Fibroblast of skin of right quadriceps (primary cell): ENCODE data around the gene TLR7.

Experiments
- DNase-seq: peaks from one replicate; pipeline ENCODE4 v3.0.0-alpha.2; 2013

The TLR7 gene

DNA sequence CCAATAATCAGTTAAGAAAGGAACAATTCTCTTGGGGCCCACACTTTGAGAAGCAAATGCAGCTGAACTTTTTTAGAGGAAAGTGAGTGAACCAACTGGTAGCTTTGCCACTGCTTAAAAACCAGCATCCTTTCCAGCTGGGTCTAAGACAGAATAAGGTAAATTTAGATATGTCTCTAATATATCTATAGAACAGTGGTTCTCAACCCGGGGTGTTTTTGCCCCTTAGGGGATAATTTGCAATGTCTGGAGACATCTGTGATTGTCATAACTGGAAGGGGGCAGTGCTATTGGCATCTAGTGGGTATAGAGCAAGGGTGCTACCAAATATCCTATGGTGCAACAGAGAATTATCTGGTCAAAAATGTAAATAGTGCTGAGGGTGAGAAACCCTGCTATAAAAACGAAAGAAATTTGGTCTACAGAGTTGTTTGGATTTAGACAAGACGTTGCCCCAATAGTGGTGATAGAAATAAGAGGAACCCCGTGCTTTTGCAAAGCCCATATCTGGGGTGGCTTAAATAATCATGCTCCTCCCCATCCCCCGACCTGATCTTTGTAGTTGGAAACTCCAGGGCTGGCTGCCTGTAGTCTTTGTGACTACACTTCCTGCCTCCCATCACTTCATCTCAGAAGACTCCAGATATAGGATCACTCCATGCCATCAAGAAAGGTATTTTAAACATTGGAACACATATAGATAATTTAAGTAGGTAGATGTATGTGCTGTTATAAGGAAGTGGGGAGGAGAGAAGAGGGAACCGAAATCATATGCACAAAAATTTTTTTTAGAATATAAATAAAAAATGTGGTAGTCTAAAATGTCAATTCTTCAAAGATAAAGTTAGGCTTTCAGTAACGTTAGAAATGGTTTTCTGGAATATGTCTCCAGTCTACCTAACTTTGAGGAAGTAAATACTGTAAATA is at the start of gene TLR7:
Gene TLR7, plus strand, starts transcription at position 622 of the 927 bp plus-strand sequence. CDS start 507 bp downstream, outside the sequence.
- DNase-seq, result no peak

DNA sequence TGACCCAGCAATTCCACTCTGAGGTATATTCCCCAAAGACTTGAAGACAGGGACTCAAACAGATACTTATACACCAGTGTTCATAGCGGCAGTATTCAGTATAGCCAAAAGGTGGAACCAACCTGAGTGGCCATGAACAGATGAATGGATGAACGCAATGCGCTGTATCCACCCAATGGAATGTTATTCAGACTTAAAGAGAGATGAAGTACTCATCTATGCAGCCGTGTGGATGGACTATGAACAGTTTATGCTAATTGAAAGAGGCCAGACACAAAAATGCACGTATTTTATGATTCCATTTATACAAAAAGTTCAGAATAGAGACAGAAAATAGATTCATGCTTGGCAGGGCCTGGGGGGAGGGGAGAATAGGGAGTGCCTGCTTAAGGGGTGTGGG is 49.3 kb upstream of the TLR7 start:
- no peak for DNase-seq

DNA sequence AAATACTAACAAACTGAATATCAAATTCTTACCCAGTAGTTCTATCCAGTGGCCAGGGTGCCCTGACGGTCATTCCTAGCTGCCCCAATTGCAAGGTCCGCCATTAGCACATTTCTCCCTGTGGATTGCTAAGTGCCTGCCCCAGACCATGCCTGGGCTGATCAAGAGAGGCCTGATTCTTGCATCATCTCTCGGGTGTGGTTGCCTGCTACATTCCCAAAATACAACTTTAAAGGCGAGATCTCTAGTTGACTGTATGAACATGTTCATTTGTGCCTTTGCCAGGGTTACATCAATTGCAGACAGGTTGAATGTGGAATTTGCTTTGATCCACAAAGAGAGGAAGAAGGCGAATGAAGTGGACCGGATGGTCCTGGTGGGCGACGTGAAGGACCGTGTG is 47.6 kb upstream of the TLR7 start:
- no peak for DNase-seq

DNA sequence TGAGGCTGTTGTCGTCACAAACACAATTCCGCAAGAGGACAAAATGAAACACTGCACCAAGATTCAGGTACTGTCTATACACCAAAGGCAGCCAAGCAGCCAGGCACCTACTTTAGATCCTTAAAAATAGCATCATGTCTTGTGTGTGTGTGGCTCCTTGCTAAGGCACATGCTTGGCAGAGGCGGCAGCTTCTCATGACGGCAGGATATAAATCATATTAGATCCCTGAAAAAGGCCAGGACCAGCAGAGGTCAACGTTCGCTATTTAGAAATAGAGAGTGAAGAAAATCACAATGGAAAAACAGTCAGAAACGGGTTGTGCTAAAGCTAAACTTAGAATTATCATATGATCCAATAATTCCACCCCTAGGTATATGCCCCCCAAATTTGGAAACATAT is 46.1 kb upstream of the TLR7 start:
- DNase-seq, result no peak

DNA sequence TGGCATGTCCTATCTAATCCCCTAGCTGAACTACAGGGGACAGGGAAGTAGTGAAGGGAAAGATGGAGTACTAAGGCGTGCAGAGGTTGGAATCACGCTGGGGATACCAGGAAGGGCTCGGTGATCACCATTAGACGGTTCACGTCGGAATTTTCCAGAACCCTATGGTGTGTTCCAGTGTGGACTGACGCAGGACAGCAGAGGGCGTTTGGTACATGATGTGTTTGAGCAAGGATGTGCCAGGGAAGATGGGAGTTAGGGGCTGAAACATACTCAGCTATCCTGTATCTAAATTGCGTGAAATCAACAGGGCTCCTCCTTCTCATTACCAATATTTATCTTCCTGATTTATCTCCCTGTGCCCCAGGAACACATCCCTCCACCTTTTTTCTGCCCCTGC is 41.9 kb upstream of the TLR7 start:
- no peak for DNase-seq

DNA sequence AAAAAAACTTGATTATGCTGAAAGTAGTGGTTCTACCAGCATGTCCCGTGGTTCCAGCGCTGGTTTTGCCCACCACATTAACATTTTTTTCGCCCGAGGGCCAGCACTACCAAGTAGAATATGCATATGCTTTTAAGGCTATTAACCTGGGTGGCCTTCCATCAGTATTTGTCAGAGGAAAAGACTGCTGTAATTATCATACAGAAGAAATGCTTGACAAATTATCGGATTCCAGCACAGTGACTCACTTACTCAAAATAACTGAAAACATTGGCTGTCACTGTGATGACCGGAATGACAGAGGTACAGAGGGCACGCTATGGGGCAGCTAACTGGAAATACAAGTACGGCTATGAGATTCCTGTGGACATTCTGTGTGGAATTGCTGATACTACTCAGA is 41.1 kb upstream of the TLR7 start:
- DNase-seq, result peak; percentile 4

DNA sequence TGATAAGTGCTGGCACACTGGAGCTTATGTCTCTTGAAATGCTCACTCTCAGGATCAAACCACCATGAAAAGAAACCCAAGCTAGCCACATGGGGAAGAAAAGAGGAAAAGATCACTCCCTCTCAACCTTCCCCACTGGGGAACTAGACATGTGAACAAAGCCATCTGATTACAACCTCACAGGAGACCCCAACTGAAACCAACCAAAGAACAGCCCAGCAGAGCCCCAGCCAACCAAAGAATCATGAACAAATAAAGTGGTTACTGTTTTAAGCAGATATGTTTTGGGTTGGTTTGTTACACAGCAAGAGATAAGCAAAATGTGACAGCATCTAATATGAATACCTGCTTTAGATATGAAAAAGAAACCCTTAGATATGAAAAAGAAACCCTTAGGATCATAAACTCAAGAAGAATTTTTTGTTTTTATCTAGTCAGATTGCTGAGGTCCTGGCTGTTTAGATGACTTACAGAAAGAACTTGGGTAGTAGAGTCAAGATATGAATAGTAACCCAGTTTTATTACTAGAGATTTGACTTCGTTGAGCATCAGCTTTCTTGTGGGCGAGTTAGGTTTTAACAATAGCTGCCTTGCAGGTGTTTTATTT is 23.7 kb upstream of the TLR7 start:
- no peak for DNase-seq

DNA sequence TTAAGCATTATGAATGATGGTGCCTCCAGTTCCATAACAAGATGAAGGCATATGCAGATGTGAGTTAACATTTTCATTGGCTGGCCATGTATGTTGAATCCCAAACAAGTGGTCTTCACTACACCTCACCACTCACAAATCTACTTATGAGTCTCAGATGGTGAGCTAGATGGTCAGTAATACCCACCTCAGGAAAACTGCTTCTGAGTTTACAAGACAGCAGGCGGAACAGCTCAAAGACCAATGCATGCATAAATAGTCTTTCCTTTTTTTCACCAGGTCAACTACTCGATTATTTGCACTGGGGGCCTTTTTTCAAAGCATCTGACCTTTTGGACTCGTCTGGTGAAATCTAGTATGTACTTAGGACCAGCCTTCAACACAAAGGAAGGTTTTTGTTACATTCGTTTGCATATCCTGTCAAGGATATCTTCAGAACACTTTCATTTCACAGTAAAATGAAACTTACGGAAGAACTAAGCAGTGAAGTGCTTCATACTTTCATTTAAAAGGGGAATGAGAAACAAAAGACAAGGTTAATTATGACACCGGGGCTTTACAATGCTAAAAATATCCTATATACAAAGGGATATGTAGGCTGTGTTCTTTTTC is 23.1 kb upstream of the TLR7 start:
- DNase-seq, result no peak

DNA sequence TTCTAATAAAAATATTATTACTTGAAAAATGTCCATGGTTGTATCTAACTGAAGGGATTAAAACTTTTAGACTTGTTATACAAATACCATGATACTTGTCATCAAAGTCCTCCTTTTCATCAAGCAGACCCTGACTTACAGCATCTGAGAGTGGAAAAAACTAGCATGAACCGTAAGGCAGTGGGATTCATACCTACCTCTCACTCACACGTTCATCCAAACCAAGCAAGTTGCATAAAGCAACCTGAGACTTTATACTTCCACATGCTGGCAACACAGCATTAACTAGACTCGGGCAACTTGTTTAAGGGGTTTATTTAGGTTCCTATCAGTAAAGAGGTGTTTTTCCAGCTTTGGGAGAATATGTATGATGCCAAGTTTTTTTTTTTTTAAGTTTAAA is 22.6 kb upstream of the TLR7 start:
- DNase-seq, result no peak

DNA sequence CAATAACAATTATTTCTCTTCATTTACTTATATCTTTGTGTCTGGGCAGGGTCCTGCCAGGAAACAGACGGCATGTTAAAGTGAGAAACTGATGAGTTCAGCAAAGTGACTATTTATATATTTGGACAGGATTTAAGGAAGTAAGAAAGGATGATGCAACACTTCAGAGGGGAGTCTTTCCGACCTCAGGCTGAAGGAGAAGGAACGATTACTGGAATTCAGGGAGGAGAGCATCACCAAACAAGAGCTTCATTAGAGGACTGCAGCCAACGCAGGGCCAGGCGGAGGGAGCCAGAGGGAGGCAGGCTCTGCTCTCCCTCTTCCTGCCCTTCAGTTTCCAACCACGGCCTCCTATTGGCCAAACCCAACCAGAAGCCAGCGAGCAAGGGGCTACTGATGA is 1.5 kb upstream of the TLR7 start:
- no peak for DNase-seq

DNA sequence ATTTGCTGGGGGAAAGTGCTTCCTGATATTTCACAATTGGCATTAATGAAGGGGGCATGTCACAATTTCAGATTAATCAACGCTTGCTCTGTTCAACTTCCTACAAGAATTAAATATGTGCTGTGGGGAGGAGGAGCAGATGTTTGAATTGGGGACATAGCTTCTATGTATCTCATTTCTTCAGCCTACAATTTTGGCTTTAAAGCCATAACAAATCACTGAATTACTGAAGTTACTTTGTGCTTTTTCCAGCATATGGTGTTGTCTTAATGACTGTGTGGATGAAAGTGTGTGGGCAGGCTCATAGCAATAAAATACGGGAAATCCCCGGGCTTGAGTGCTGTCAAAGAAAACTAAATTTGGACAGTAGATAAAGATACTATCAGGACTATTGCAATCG is 813 bp downstream of the TLR7 start:
- no peak for DNase-seq

DNA sequence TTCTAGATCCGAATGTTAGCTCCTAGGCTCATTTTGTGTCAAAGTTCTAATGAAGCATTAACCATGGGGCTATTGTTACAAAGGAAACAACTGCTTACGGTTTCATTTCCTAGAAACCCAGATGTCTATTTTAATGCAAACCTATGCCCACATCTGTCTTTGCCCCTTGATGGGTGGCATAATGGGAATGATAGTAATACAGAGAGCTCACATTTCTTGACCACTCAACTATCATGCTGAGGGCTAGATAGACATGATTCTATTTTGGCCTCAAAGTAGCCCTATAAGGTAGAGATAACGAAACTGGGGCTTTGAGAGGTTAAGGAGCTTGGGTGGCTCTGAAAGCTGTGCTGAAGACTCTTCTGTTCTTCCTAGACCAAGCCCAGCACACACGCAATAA is 1.9 kb downstream of the TLR7 start:
- DNase-seq, result no peak

DNA sequence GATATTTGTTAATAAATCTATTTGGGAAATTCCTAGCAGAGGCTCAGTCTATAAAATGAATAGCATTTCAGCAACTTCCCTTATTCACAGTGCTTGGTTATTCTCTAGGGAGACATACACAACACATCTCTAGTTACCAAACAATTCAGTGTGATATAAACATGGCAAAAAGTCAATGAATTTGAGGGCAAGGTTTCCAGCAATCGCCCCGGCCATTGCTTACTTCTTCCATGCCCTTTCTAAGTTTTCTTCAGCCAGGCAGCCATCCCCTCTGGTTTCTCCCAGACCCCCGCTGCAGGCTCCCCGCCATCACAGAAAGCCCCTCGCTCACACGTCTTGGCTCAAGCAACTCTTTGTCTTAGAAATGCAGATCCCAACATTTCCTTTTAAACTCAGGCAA is 4.4 kb downstream of the TLR7 start:
- DNase-seq, result no peak

DNA sequence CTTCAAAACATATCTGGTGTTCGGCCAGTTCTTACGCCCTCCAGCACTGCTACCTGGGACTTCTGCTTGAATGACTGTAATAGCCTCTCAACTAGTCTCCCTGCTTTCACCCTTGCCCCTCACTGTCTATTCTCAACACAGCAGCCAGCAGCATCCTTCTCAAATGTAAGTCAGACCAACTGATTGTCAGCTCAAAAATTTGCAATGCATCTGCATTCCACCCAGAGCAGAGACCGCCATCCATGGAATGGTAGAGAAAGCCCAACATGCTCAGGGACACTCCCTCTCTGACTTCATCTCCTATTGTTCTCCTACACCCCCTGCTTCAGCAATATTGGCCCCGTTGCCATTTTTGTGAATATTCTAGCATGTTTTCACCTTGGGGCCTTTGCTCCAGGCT is 5.9 kb downstream of the TLR7 start:
- DNase-seq, result no peak

DNA sequence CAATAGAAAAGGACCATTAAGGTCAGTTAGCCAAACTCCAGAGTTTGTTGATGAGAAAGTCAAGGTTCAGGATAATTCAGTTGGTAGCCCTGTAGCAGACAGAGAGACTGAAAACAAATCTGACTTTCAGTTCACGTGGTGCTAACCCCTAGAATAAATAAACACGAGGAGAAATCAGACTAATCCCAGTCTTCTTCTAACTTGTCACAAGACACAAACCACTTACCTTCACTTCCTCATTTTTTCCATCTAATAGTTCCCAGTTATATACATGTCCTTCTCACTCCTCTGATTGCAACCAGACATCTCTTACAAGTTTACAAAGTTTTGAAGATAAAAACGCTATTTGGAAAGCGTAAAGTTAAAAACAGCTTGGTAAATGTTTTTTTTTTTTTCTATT is 7.7 kb downstream of the TLR7 start:
- no peak for DNase-seq

DNA sequence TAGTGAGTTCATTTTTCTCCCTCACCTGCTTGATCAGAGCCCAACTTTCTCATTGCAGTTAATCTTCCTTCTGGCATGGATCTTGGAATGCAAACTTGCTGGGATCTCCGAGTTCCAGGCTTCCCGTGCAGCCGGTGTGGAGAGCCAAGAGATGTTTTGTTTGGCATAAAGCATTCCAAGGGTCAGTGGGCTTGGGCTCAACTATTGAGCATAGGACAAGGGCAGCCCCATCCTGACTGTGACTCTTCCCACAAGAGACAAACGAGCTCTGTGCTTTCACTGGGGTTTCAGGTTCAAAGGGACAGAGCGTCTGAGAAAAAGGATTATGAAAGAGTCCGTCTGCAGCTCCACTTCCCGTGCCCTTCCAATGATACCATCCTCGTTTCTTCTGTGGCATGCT is 10.5 kb downstream of the TLR7 start:
- no peak for DNase-seq

DNA sequence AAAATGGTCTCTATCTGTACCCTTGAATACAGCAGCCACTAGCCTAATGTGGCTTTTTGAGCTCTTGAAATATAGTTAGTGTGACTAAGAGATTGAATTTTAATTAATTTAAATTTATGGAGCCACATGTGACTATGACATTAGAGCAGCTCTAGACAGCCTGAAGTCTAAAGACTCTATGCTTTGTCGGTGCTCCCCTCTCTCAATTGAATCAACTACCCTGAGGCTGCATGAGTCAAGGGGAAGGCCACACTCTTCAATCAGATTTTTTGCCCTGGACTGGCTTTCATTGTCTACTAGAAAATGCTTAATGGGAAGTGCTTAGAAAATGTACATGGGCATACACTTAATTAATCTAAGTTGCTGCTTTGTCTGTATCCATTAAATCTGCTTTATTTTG is 11.7 kb downstream of the TLR7 start:
- no peak for DNase-seq

DNA sequence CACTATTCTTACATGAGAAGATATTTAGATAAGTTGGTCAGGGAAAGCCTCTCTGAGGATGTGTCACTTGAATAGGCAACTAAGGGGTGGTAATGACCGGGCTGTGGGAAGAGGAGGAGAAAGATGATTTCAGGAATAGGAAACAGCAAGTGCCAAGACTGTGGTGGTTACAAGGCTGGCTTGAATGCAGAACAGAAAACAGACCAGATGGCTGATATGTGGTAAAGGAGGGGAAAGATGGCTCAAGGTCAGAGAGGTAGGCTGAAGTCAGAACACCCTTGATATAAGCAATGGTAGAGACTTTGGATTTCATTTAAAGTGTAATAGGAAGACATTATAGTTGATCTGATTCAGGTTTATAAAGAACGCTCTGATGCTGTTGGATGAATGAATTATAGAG is 15.0 kb downstream of the TLR7 start:
- no peak for DNase-seq

DNA sequence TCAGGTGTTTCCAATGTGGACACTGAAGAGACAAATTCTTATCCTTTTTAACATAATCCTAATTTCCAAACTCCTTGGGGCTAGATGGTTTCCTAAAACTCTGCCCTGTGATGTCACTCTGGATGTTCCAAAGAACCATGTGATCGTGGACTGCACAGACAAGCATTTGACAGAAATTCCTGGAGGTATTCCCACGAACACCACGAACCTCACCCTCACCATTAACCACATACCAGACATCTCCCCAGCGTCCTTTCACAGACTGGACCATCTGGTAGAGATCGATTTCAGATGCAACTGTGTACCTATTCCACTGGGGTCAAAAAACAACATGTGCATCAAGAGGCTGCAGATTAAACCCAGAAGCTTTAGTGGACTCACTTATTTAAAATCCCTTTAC is 18.6 kb downstream of the TLR7 start:
- no peak for DNase-seq

DNA sequence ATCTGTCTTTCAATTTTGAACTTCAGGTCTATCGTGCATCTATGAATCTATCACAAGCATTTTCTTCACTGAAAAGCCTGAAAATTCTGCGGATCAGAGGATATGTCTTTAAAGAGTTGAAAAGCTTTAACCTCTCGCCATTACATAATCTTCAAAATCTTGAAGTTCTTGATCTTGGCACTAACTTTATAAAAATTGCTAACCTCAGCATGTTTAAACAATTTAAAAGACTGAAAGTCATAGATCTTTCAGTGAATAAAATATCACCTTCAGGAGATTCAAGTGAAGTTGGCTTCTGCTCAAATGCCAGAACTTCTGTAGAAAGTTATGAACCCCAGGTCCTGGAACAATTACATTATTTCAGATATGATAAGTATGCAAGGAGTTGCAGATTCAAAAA is 19.7 kb downstream of the TLR7 start:
- no peak for DNase-seq

DNA sequence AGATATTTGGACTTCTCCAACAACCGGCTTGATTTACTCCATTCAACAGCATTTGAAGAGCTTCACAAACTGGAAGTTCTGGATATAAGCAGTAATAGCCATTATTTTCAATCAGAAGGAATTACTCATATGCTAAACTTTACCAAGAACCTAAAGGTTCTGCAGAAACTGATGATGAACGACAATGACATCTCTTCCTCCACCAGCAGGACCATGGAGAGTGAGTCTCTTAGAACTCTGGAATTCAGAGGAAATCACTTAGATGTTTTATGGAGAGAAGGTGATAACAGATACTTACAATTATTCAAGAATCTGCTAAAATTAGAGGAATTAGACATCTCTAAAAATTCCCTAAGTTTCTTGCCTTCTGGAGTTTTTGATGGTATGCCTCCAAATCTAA is 20.3 kb downstream of the TLR7 start:
- DNase-seq, result no peak

DNA sequence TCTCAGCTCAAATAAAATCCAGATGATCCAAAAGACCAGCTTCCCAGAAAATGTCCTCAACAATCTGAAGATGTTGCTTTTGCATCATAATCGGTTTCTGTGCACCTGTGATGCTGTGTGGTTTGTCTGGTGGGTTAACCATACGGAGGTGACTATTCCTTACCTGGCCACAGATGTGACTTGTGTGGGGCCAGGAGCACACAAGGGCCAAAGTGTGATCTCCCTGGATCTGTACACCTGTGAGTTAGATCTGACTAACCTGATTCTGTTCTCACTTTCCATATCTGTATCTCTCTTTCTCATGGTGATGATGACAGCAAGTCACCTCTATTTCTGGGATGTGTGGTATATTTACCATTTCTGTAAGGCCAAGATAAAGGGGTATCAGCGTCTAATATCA is 20.9 kb downstream of the TLR7 start:
- DNase-seq, result no peak

DNA sequence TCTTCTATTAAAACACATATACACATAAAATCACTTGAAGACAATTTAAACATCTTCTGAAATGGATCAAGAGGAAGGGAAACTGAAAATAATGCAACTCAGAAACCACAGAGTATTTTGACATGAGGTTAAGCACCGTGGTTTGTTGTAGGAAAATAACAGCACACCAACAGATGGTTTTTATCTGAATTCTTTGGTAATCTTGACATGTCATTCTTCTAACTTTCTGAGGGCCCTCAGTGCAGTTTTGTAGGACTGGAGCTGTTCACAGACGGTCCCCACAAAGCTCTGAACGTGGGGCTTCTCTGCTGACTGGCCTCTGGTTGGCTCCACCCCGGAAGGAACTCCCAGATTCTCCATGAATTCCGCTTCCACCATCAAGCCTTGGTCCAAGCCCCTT is 23.6 kb downstream of the TLR7 start:
- no peak for DNase-seq

DNA sequence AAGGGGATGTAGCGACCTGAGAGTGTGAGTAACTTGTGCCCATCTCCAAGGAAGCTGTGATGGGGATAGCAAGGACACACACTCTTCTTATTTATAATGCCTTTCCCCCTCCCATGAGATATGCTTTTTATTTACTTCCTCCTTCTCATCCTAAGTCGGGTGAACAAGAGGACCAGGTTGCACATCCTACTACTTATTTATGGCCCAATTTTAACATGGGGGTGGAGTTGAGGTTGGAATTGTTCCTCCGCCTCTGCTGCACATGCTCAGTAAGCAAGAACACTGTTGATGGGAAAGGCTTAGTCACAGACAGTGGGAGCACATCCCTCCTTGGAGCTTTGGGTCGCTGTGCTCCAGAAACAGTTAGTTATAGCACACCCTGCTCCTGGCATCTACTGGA is 24.3 kb downstream of the TLR7 start:
- no peak for DNase-seq
